Activated T-cell treated with anti-CD3 and anti-CD28 coated beads, Interleukin-2, amount 50 U/mL, for 1 hour (primary cell): ENCODE data around the gene SLC7A7.
"Not testable (repeated sequence)": the region's sequence is repeated elsewhere in the genome, so short reads cannot be mapped to it uniquely, and the experiment has no call there.

Experiments
- DNase-seq: peaks from one replicate; pipeline ENCODE4 v3.0.0-alpha.2; 2020

Gene SLC7A7

DNA sequence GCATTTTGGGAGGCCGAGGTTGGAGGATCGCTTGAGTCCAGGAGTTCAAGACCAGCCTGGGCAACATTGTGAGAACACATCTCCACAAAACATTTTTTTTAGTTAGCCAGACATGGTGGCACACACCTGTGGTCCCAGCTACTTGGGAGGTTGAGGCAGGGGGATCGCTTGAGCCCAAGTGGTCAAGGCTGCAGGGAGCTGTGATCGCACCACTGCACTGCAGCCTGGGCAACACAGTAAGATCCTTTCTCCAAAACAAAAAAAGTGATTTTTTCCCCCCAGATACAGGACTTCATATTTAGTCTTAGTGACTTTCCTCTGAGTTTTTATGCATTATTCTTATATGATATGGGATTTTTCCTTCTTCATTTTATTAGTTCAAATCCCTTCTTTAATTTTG is 28.6 kb downstream of the SLC7A7 start:
- DNase-seq, result no peak

DNA sequence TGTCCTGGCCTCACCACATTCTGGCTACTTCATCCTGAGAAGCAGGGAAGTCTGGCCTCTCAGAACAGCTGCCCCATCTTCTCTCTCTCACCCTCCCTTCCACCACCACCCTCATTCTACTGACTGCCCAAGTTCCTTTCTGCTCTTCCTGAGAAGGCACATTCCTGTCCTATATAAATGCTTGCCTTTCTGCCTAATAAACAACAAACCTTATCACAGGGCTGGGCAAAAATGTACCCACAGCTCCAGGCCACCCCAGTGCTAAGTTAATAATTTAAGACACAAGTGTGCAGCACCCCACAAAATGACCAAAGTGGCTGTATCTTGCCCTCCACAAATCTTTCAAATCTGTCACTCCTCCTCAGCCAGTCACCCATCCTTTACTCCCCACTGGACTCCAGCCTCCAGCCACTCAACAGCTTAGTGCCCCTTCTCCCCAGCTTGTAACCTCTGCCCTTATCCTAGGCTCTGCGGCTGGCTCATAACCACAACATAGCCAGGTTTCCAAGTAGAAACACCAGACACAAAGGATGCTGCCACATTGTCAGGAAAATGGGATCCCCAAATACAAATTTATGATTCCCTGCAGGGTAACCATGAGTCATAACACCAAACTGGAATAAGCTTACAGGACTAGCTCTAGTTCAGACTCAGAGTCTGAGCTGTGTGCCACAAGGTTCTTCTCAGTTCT is 33.8 kb downstream of the SLC7A7 start:
- DNase-seq, result no peak

DNA sequence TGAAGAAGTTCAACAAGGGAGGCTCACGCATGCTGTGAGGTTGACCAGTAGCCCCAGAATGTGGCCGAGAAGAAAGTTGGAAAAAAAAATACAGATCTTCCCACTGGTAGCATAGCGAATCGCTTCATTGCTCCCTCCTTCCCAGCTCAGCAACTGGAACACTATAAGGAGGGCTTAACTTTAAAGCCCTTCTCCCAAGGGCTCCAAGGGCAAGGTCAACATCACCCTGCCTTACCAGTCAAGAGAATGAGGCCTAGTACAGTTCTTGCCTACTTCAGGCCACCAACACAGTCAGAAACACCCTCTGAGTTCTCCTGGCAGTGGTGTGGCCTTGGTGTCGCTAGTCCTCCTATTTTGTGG is 34.3 kb downstream of the SLC7A7 start:
- DNase-seq, result no peak

DNA sequence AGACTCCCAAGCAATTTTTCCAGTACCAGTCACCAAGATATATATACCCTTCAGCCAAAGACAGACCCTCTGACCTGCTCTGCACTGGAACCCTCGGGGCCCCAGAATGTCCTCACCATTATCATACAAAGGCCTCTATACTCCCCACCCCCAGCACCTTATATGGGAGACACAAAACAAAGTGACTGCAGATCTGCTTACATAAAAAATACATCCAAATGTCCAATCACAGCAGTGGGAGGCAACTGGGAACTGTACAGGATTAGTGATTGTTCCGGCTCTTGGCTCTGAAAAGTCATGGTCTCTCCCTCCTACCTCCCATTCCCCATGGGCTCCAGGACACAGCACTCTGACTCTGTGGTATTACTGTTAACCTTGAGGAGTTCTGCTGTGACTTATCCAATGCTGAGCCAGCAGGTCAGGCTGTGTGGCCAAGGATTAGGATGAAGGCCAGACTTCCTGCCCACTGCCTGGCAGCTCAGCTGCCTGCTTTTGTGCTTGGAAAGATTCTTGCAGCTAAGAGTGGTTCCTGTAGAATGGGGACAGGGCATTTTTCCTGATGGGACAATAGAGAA is 35.0 kb downstream of the SLC7A7 start:
- no peak for DNase-seq

DNA sequence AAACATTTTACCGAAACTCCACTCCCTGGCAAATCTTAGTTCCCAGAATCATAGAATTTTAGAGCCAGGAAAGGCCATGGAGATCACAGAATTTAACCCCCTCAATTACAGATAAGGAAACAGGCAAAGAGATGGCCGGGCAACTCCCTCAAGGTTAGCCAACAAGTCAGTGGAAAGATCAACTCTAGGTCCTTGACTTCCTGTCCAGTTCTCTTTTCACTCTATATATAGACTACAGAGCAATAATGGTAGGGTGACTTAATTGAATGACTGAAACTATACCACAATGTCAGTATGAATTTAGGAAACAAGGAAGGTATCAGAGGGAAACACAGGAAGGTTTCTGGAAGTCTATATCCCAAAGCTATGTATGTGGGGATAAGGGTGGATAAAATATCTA is 37.2 kb downstream of the SLC7A7 start:
- DNase-seq, result no peak

DNA sequence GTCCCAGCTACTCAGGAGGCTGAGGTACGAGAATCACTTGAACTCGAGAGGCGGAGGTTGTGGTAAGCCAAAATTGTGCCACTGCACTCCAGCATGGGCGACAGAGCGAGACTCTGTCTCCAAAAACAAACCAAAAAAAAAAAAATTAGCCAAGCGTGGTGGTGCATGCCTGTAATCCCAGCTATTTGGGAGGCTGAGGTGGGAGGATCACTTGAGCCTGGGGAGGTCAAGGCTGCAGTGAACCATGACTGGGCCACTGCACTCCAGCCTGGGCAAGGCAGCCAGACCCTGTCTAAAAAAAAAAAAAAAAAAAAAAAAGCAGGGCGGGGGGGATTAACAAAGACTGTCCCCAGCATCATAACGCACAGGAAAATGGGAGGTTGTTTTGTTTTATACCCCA is 38.4 kb downstream of the SLC7A7 start:
- DNase-seq, result not testable (repeated sequence)

DNA sequence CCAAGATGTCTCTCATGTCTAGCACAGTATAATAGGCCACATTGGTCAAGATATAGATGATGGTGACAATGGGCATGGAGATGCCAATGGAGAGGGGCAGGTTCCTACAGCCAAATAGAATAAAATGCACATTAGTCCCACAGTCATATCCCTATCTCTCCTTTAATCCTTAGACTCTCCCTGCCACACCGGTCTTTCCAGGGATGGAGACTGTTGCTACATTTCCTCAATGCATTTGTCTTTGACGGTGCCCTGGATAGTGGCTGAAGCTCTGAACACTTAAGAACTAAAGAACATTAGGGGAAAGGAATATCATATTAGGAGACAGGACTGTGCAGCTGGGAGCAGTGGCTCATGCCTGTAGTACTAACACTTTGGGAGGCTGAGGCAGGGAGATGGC is 39.0 kb downstream of the SLC7A7 start:
- no peak for DNase-seq

DNA sequence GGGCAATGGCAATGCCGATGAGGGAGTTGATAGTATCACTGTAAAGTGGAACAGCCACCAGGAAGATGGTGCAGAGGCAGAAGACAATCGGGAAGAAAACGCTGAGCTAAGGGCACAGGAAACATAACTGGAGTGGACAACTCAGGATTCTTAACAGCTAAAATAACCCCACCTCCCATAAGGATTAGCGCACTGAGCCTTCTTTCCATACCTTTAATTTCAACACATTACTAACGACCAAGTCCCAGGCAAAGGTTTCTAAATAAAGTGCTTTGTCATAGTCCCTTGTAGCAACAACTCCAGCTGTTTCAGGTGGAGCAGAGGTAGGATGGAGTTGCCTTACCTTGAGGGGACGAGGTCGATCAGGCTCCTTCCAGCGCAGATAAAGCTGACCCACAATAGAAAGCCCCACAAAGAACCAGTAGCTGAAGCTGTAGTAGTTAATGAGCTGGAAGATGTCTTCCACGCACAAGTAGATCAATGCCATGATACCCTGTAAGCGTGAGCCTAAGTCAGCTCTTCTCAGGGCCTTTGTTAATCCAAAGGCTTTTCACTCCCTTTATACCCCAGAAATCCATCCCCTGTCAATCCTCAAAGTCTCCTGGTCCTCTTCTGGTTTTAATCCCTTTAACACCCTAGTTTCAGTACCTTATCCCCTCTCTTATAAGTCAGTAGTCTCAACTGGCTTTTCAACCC is 41.1 kb downstream of the SLC7A7 start:
- DNase-seq, result no peak

DNA sequence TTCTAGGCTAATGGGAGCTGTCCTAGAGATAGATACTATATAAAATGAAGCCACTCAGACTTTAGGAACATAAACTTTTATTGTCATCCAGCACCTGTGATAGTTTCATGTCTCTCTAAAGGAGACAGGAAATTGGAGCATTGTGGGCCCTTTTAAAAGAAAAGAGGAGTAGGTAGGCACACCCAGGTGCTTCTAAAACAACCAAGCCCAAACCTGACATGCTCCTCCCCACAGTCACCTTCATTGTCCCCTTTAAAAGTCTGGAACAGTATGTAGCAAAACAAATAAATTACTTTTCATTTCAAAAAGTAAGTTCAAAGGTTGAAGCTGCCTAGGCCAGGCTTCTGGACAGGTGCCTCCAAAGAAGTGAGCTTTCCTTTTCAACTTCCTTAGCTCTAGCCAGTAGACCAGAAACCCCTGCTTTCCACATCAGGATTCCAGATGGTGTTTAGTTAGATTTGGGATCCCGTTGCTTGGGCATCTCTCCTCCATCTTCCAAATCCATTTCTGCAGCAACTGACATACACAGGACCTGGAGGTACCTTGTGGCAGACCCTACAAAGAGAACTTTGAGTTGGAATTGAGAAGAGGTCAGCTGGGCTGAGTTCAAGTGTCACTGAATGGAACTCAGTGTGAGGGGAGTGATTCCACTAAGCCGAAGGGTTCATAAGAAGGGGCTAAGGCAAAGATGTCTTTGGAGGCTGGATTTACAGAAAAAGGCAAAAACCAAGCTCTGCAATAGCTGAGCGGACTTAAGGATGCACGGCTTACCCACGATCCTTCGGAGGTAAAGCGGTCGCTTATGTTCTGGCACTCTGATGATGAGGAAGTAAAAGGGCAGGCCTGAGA is 41.8 kb downstream of the SLC7A7 start:
- no peak for DNase-seq

DNA sequence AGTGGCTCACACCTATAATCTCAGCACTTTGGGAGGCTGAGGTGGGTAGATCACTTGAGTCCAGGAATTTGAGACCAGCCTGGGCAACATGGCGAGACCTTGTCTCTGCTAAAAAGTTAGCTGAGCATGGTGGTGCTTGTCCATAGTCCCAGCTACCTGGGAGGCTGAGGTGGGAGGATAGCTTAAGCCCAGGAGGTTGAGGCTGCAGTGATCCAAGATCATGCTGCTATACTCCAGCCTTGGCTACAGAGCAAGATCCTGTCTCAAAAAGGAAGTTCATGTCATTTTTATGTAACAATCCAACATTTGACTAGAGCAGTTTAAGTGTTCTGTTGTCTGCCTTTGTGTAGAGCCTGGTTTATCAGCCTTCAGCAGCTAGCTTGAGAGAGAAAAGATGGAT is 42.5 kb downstream of the SLC7A7 start:
- no peak for DNase-seq

DNA sequence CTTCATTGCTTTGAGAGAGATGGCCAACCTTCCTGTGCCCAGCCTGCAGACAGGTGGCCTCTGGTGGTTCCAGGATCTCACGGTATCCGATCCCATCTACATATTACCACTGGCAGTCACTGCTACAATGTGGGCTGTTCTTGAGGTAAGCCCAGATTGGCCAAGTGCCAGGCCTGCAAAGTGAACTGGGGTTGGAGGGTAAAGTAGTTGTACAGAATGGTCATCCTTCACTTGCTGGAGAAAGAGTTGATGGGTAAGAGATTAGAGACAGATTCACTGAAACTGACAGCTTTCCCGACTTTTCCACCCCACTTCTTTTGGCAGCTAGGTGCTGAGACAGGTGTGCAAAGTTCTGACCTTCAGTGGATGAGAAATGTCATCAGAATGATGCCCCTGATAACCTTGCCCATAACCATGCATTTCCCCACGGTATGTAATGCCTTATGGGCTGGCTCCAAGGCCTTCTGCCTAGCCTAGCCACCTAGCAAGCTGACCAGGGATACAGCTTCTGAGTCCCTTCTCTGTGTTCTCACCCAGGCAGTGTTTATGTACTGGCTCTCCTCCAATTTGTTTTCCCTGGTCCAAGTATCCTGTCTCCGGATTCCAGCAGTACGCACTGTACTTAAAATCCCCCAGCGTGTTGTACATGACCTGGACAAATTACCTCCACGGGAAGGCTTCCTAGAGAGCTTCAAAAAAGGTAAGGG is 44.6 kb downstream of the SLC7A7 start:
- DNase-seq, result no peak

DNA sequence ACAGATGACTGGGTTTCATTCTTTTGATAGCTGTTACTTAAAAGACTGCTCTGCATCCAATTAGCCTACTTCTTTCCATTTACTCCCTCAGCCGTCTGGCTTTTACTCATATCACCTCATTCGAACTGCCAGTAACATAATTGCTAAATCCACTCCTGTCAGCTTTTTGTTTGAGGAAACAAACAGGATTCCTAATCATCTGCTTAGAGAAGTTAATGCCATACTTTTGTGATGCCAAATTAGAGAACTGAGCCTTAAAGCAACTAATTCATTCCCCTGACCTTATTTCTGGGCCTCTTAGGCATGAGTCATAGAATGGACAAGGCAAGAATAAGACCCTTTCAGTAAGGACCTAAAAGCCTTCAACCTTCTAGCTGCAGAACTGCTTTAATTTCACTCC is 45.9 kb downstream of the SLC7A7 start:
- no peak for DNase-seq

DNA sequence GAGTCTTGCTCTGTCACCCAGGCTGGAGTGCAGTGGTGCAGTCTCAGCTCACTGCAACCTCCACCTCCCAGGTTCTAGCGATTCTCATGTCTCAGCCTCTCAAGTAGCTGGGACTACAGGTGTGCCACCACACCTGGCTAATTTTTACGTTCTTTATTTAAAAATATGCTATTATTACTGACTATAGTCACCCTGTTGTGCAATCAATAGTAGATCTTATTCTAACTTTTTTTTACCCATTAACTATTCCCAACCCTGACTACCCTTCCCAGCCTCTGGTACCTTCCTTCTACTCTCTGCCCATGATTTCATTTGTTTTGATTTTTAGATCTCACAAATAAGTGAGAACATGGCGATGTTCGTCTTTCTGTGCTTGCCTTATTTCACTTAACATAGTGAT is 46.3 kb downstream of the SLC7A7 start:
- DNase-seq, result no peak

DNA sequence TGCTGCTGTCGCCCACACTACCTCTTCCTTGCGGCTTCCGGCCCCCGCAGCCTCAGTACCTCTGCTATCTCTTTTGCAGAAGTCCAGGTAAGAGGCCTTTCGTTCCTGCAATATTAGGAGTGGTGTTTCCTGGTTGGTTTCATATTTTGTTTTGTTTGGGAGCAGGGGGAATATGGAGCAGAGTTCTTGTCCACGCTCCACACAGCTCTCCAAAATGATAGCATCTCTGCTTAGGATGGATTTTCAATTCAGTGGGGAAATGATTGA is 48.0 kb downstream of the SLC7A7 start:
- DNase-seq, result no peak

DNA sequence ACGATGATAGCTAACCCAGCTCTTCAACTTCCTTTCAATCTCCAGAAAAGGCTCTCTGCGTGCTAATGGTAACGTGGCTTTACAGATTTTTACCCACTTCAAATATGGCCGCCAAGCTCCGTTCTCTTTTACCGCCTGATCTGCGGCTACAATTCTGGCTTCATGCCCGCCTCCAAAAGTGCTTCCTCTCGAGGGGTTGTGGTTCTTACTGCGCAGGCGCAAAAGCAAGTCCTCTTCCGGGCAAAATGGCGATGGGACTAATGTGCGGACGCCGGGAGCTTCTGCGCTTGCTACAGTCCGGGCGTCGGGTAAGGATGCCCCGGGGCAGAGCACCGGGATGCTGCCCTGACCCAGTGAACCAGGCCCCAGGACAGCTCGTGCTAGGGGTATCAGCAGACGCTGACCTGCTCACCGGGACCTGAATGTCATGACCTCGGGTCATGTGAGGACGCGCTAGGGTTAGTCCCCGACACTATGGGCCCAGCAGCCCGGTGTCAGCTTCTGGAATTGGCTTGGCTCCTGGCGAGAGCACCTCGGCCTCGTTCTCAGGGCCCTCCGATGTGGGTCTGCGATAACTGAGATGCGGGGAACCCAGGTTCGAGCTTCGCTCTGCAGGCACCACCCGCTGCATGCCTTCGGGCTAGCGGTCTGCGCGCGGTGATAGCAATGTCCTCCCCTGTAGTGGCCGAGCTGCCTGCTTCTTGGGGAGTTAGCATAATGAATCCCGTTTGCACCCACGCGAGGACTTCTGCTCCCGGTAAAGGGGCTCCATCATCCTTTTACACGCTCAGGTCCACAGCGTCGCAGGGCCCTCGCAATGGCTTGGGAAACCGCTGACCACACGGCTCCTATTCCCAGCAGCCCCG is 48.5 kb downstream of the SLC7A7 start, which contains the start of gene OXA1L:
OXA1L (plus strand) TSS at position 232 of the 866 bp plus-strand sequence; CDS start at position 246, 14 bp downstream.
- DNase-seq, result peak; percentile 90

DNA sequence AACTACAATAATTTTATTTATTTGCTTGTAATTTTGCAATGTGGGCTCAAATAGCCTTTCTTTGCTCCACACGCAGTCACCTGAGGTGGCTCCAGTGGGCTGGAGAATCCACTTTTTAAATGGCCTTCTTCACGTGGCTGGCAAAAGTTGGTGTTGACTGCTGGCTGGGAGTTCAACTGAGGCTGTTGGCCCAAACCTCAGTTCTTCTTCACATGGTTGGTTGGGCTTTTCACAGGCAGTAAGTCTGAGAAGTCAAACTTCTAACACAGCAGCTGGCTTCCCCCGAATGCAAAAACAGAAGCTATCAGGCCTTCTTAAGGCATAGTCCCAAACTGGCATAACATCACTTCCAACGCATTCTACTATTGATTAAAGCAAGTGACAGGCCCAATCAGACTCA is 50.9 kb downstream of the SLC7A7 start:
- DNase-seq, result no peak

DNA sequence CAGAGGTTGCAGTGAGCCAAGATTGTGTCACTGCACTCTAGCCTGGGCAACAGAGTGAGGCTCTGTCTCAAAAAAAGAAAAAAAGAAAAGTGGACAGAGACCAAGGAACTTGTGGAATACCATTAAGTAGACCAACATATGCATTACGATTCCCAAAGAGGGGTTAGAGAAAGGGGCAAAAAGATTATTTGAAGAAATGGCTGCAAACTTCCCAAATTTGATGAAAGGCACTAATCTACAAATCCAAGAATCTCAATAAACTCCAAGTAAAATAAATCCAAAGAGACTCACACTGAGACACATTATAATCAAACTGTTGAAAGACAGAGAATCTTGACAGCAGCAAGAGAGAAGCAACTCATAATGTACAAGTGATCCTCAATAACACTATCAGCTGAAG is 53.5 kb downstream of the SLC7A7 start:
- no peak for DNase-seq

DNA sequence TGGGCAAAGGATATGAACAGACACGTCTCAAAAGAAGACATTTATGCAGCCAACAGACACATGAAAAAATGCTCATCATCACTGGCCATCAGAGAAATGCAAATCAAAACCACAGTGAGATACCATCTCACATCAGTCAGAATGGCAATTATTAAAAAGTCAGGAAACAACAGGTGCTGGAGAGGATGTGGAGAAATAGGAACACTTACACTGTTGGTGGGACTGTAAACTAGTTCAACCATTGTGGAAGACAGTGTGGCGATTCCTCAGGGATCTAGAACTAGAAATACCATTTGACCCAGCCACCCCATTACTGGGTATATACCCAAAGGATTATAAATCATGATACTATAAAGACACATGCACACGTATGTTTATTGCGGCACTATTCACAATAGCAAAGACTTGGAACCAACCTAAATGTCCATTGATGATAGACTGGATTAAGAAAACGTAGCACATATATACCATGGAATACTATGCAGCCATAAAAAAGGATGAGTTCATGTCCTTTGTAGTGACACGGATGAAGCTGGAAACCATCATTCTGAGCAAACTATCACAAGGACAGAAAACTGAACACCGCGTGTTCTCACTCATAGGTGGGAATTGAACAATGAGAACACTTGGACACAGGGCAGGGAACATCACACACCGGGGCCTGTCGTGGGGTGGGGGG is 57.1 kb downstream of the SLC7A7 start:
- DNase-seq, result not testable (repeated sequence)

DNA sequence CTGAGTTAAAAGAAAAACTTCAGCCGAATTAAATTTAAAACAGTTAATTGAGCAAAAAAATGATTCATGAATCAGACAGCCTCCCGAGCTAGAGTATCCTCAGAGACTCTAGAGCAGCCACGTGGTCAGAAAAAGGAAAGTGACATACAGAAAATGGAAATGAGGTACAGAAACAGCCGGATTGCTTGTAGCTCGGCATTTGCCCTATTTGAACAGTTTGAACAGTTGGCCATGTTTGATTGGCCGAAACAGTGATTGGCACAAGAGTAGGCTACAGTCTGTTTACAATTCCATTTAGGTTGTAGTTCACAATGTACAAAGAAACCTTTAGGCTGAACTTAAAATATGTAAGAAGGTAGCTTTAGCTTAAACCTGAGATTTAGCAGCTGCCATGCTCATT is 61.6 kb downstream of the SLC7A7 start:
- DNase-seq, result no peak

DNA sequence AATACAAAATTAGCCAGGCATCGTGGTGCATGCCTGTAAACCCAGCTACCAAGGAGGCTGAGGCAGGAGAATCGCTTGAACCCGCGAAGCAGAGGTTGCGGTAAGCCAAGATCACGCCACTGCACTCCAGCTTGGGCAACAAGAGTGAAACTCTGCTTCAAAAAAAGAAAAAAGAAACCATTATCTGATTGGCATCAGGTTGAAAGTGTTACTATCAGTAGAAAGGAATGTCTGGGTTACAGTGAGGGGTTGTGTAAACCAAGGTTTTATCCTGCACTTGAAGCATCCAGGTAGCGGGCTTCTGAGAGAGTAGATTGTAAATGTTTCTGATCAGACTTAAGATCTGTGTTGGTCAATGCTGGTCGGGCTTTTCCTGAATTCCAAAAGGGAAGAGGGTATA is 62.8 kb downstream of the SLC7A7 start:
- no peak for DNase-seq

DNA sequence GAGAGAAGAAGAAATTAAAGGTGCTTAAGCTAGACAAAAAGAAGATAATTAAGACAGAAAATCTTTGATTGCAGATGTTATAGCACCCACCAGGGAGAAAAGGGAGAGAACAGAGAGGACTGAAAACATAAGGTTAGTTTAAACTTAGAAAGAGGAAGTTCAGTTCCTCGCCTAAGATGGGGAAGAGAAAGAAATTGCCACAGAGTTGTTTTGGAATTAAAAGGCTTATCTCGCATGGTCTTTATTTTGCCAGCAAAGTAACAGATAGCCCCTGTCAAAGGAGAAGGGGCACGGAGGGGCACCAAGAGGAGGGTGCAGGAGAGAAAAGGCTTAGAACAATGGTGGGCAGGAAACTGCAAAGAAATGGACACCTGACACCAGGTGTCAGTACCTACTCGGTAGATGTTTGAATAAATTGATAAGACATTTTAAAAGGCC is 66.6 kb downstream of the SLC7A7 start:
- DNase-seq, result no peak
